Measurements from ENCODE around the gene GDA. TPM values are rescaled to one million over a fixed set of nuclear protein-coding genes. Genes with fewer than 3 reads are reported as not detected.

The GDA gene
- total and polyA plus RNA-seq, 4 donors: 0.88 to 4.3 (median 2.8) TPM

DNA sequence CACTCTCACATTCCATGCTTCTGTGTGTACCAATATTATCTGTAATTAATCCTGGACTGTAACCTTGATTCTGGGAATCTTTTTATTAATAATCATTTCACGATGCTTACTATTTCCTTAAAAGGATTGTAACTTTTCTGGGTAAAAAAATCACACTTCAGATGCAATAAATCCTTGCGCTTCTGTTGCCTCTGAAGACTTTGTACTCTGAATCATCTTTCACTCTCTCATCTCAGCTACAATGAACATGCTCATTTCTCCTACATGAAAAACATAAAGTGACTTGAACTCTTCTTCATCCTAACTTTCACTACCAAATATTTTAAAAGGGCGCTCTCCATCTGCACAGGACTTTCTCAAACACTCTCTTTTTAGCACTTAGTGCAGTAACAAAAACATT is 50.0 kb downstream of the GDA start:
- Histone ChIP-seq H3K4me1 (ENCODE audit: control insufficient read depth, insufficient read depth, low read length) (no peaks in the 10 kb centered on the region), H3K36me3 (ENCODE audit: control insufficient read depth, insufficient read depth, low read length) (no peaks in the 10 kb centered on the region), H3K4me3 (ENCODE audit: low read depth, low read length) (no peak overlapping the region), H3K27me3 (ENCODE audit: control insufficient read depth, insufficient read depth, low read length) (no peaks in the 10 kb centered on the region), H3K27ac (ENCODE audit: low read depth, low read length) (no peak overlapping the region), H3K9me3 (ENCODE audit: control insufficient read depth, insufficient read depth, low read length) (no peaks in the 10 kb centered on the region)
- 100% methylated on average over 2 of the region's 3 CpGs for WGBS (ENCODE audit: insufficient coverage)
- DNase-seq (ENCODE audit: low read depth in 4 of 6, low spot score in 6 of 6): no peak

DNA sequence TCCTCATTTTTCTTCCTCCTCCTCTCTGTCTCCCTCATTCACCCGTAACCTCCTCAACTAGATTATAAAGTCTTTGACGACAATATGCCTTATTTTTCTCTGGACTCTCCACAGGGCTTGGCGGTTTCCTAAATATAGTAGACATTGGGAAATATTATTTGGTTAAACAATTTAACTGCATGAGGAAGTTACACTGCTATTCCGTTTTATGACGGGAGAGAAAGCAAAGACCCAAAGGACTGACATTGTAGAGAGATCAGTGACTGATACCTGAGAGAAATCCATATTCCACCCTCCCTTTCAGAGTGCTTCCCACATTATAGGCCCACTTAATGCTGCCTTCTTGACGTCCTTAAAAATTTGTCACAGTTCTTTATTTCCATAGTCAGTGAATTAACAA is 51.2 kb downstream of the GDA start:
- H3K4me1 ChIP-seq (ENCODE audit: control insufficient read depth, insufficient read depth, low read length): no peaks in the 10 kb centered on the region
- H3K4me3 ChIP-seq (ENCODE audit: low read depth, low read length): no peak overlapping the region
- no peak overlapping the region for H3K27ac ChIP-seq (ENCODE audit: low read depth, low read length)
- no peaks in the 10 kb centered on the region for H3K9me3 ChIP-seq (ENCODE audit: control insufficient read depth, insufficient read depth, low read length)
- no peaks in the 10 kb centered on the region for H3K27me3 ChIP-seq (ENCODE audit: control insufficient read depth, insufficient read depth, low read length)
- H3K36me3 ChIP-seq (ENCODE audit: control insufficient read depth, insufficient read depth, low read length): no peaks in the 10 kb centered on the region
- DNase-seq (ENCODE audit: low read depth in 4 of 6, low spot score in 6 of 6): no peak
- WGBS (ENCODE audit: insufficient coverage): 44% methylated on average over 1 of the region's 6 CpGs

- DNase-seq (ENCODE audit: low read depth in 4 of 6, low spot score in 6 of 6): no peak
- H3K36me3 ChIP-seq (ENCODE audit: control insufficient read depth, insufficient read depth, low read length): no peaks in the 10 kb centered on the region
- H3K4me1 ChIP-seq (ENCODE audit: control insufficient read depth, insufficient read depth, low read length): no peaks in the 10 kb centered on the region
- no peak overlapping the region for H3K4me3 ChIP-seq (ENCODE audit: low read depth, low read length)
- no peaks in the 10 kb centered on the region for H3K9me3 ChIP-seq (ENCODE audit: control insufficient read depth, insufficient read depth, low read length)
- H3K27me3 ChIP-seq (ENCODE audit: control insufficient read depth, insufficient read depth, low read length): no peaks in the 10 kb centered on the region
- H3K27ac ChIP-seq (ENCODE audit: low read depth, low read length): no peak overlapping the region
- WGBS (ENCODE audit: insufficient coverage): 57% methylated on average over 2 of the region's 5 CpGs
These were observed 52.8 kb downstream of the GDA start for GRCh38 chr9:72202009-72202408.

DNA sequence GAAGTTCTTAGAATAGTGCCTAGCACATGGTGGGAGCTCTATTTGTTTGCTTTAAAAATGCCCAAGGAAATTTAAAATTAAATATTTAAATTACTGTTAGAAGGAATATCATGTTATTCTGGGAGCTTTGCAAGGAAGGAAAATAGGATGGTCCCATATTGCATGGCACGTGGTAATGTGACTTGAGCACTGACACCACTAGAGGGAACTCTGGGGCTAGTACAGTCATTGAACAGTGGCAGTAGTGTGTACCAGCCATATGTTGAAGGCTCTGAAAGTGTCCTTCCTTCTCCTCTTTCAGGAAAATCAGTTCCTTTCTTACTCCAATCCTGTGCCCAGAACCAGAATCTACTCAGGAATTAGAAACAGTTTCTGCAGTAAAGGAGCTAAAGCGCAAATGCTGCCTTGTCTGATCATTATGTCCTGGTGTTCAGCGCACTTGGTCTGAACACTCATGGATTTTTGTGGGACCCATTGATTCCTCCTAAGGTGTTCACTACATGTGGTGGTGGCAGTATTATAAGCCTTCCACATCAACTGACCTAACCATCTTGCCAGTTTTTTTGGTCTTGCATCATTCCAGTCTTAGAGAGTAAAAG is 54.1 kb downstream of the GDA start:
- H3K9me3 ChIP-seq (ENCODE audit: control insufficient read depth, insufficient read depth, low read length): no peaks in the 10 kb centered on the region
- no peak overlapping the region for H3K27ac ChIP-seq (ENCODE audit: low read depth, low read length)
- no peaks in the 10 kb centered on the region for H3K27me3 ChIP-seq (ENCODE audit: control insufficient read depth, insufficient read depth, low read length)
- H3K4me1 ChIP-seq (ENCODE audit: control insufficient read depth, insufficient read depth, low read length): no peaks in the 10 kb centered on the region
- no peak overlapping the region for H3K4me3 ChIP-seq (ENCODE audit: low read depth, low read length)
- DNase-seq (ENCODE audit: low read depth in 4 of 6, low spot score in 6 of 6): peak in 2 of 6 donors; percentile 54 to 79
- WGBS (ENCODE audit: insufficient coverage): no CpG with 5 or more reads among the region's 3 CpGs
- no peaks in the 10 kb centered on the region for H3K36me3 ChIP-seq (ENCODE audit: control insufficient read depth, insufficient read depth, low read length)

- H3K4me1 ChIP-seq (ENCODE audit: control insufficient read depth, insufficient read depth, low read length): no peaks in the 10 kb centered on the region
- H3K4me3 ChIP-seq (ENCODE audit: low read depth, low read length): no peak overlapping the region
- WGBS (ENCODE audit: insufficient coverage): no CpG with 5 or more reads among the region's 7 CpGs
- H3K27me3 ChIP-seq (ENCODE audit: control insufficient read depth, insufficient read depth, low read length): no peaks in the 10 kb centered on the region
- no peaks in the 10 kb centered on the region for H3K36me3 ChIP-seq (ENCODE audit: control insufficient read depth, insufficient read depth, low read length)
- H3K27ac ChIP-seq (ENCODE audit: low read depth, low read length): no peak overlapping the region
- no peak for DNase-seq (ENCODE audit: low read depth in 4 of 6, low spot score in 6 of 6)
- no peaks in the 10 kb centered on the region for H3K9me3 ChIP-seq (ENCODE audit: control insufficient read depth, insufficient read depth, low read length)
These were observed 54.8 kb downstream of the GDA start for GRCh38 chr9:72204062-72204461.

GRCh38 chr9:72205513-72205912 is 56.3 kb downstream of the GDA start:
- no peaks in the 10 kb centered on the region for H3K36me3 ChIP-seq (ENCODE audit: control insufficient read depth, insufficient read depth, low read length)
- H3K27me3 ChIP-seq (ENCODE audit: control insufficient read depth, insufficient read depth, low read length): no peaks in the 10 kb centered on the region
- H3K4me3 ChIP-seq (ENCODE audit: low read depth, low read length): no peak overlapping the region
- H3K9me3 ChIP-seq (ENCODE audit: control insufficient read depth, insufficient read depth, low read length): no peaks in the 10 kb centered on the region
- no peak overlapping the region for H3K27ac ChIP-seq (ENCODE audit: low read depth, low read length)
- H3K4me1 ChIP-seq (ENCODE audit: control insufficient read depth, insufficient read depth, low read length): no peaks in the 10 kb centered on the region
- no peak for DNase-seq (ENCODE audit: low read depth in 4 of 6, low spot score in 6 of 6)

GRCh38 chr9:72207278-72207677 is 58.0 kb downstream of the GDA start:
- Histone ChIP-seq H3K9me3 (ENCODE audit: control insufficient read depth, insufficient read depth, low read length) (no peaks in the 10 kb centered on the region), H3K36me3 (ENCODE audit: control insufficient read depth, insufficient read depth, low read length) (no peaks in the 10 kb centered on the region), H3K4me3 (ENCODE audit: low read depth, low read length) (no peak overlapping the region), H3K27ac (ENCODE audit: low read depth, low read length) (no peak overlapping the region), H3K4me1 (ENCODE audit: control insufficient read depth, insufficient read depth, low read length) (no peaks in the 10 kb centered on the region), H3K27me3 (ENCODE audit: control insufficient read depth, insufficient read depth, low read length) (no peaks in the 10 kb centered on the region)
- DNase-seq (ENCODE audit: low read depth in 4 of 6, low spot score in 6 of 6): no peak

DNA sequence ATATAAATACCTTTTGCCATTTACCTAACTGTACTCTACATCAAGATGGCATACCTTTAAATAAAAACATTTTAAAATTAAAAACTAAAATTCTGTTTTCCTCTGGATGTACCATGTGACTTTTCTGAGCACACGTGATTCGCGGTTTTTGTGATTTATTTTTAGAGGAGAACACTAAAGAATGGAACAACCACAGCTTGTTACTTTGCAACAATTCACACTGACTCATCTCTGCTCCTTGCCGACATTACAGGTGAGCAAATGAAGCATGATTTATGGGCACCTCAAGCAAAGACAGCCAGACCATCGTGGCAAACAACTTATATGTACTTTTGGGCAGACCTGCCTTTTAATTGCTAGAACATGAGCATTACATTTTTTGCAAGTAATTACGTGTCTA is 61.3 kb downstream of the GDA start:
- H3K4me3 ChIP-seq (ENCODE audit: low read depth, low read length): no peak overlapping the region
- H3K9me3 ChIP-seq (ENCODE audit: control insufficient read depth, insufficient read depth, low read length): no peaks in the 10 kb centered on the region
- no peaks in the 10 kb centered on the region for H3K36me3 ChIP-seq (ENCODE audit: control insufficient read depth, insufficient read depth, low read length)
- 92% methylated on average over 4 of the region's 6 CpGs for WGBS (ENCODE audit: insufficient coverage)
- no peaks in the 10 kb centered on the region for H3K27me3 ChIP-seq (ENCODE audit: control insufficient read depth, insufficient read depth, low read length)
- DNase-seq (ENCODE audit: low read depth in 4 of 6, low spot score in 6 of 6): no peak
- H3K4me1 ChIP-seq (ENCODE audit: control insufficient read depth, insufficient read depth, low read length): no peaks in the 10 kb centered on the region
- H3K27ac ChIP-seq (ENCODE audit: low read depth, low read length): no peak overlapping the region

GRCh38 chr9:72211047-72211446 is 61.8 kb downstream of the GDA start:
- Histone ChIP-seq H3K9me3 (ENCODE audit: control insufficient read depth, insufficient read depth, low read length) (no peaks in the 10 kb centered on the region), H3K4me1 (ENCODE audit: control insufficient read depth, insufficient read depth, low read length) (no peaks in the 10 kb centered on the region), H3K27ac (ENCODE audit: low read depth, low read length) (no peak overlapping the region), H3K4me3 (ENCODE audit: low read depth, low read length) (no peak overlapping the region), H3K36me3 (ENCODE audit: control insufficient read depth, insufficient read depth, low read length) (no peaks in the 10 kb centered on the region), H3K27me3 (ENCODE audit: control insufficient read depth, insufficient read depth, low read length) (no peaks in the 10 kb centered on the region)
- WGBS (ENCODE audit: insufficient coverage): 79% methylated on average over 2 of the region's 3 CpGs
- no peak for DNase-seq (ENCODE audit: low read depth in 4 of 6, low spot score in 6 of 6)

GRCh38 chr9:72213906-72214305 is 64.7 kb downstream of the GDA start:
- 80% methylated on average over 1 of the region's 4 CpGs for WGBS (ENCODE audit: insufficient coverage)
- H3K9me3 ChIP-seq (ENCODE audit: control insufficient read depth, insufficient read depth, low read length): no peaks in the 10 kb centered on the region
- no peaks in the 10 kb centered on the region for H3K4me1 ChIP-seq (ENCODE audit: control insufficient read depth, insufficient read depth, low read length)
- no peak overlapping the region for H3K4me3 ChIP-seq (ENCODE audit: low read depth, low read length)
- no peaks in the 10 kb centered on the region for H3K27me3 ChIP-seq (ENCODE audit: control insufficient read depth, insufficient read depth, low read length)
- DNase-seq (ENCODE audit: low read depth in 4 of 6, low spot score in 6 of 6): no peak
- H3K36me3 ChIP-seq (ENCODE audit: control insufficient read depth, insufficient read depth, low read length): no peaks in the 10 kb centered on the region
- H3K27ac ChIP-seq (ENCODE audit: low read depth, low read length): no peak overlapping the region

Measured in spinal cord (tissue), 10 donors.